Mesenchymal stem cell (in vitro differentiated cells and primary cell): ENCODE data around the gene RHOD.
A peak's percentile ranks its signal among the peaks of the same experiment; 100 is the strongest.

Experiments used
- DNase-seq: peaks from one replicate; pipeline ENCODE4 v3.0.0-alpha.2; 2013
- H2AFZ ChIP-seq: one replicate; pipeline ENCODE4 v1.6.1; 2013; ENCODE audit warnings: low read depth, mild to moderate bottlenecking, control low read depth, inconsistent platforms, low read length, moderate library complexity
- H2AK5ac ChIP-seq: 2 replicates; pipeline ENCODE4 v1.6.1; 2013; ENCODE audit warnings: low read length, moderate library complexity, mild to moderate bottlenecking, inconsistent platforms; ENCODE audit not compliant: severe bottlenecking
- H2BK120ac ChIP-seq: one replicate; pipeline ENCODE4 v1.6.1; 2013; ENCODE audit warnings: low read depth, mild to moderate bottlenecking, inconsistent platforms, low read length, moderate library complexity
- H2BK12ac ChIP-seq, 2 experiments: one replicate each; pipeline ENCODE4 v1.6.1; 2013; ENCODE audit warnings: inconsistent platforms in 2 of 2, low read length in 2 of 2, mild to moderate bottlenecking in 2 of 2, moderate library complexity in 2 of 2, control low read depth in 1 of 2
- H2BK15ac ChIP-seq: one replicate; pipeline ENCODE4 v1.6.1; 2013; ENCODE audit warnings: mild to moderate bottlenecking, low read depth, inconsistent platforms; ENCODE audit not compliant: poor library complexity, severe bottlenecking
- H2BK5ac ChIP-seq: 2 replicates; pipeline ENCODE4 v1.6.1; 2013; ENCODE audit warnings: low read depth, mild to moderate bottlenecking, low read length, control low read depth, inconsistent platforms; ENCODE audit not compliant: poor library complexity, severe bottlenecking
- H3K14ac ChIP-seq, 2 experiments: one replicate each; pipeline ENCODE4 v1.6.1; 2013; ENCODE audit warnings: inconsistent platforms in 2 of 2, low read length in 2 of 2, control low read depth in 1 of 2, mild to moderate bottlenecking in 1 of 2, moderate library complexity in 1 of 2
- H3K18ac ChIP-seq, 2 experiments: one replicate each; pipeline ENCODE4 v1.6.1; 2013; ENCODE audit warnings: inconsistent platforms in 2 of 2, low read length in 2 of 2, control low read depth in 1 of 2, low read depth in 1 of 2, mild to moderate bottlenecking in 1 of 2
- H3K23ac ChIP-seq, 2 experiments: one replicate each; pipeline ENCODE4 v1.6.1; 2013; ENCODE audit warnings: inconsistent platforms in 2 of 2, low read length in 2 of 2, mild to moderate bottlenecking in 2 of 2, moderate library complexity in 2 of 2, control low read depth in 1 of 2
- H3K27ac ChIP-seq: 2 replicates; pipeline ENCODE4 v1.5.1; 2013; ENCODE audit warnings: mild to moderate bottlenecking, moderate library complexity, low read length, control low read depth, inconsistent platforms; ENCODE audit not compliant: poor library complexity, severe bottlenecking
- H3K27me3 ChIP-seq, 2 experiments: 2 replicates each; pipeline versions ENCODE4 v1.6.1 to v1.7.0; 2013; ENCODE audit warnings: low read length in 2 of 2, mild to moderate bottlenecking in 2 of 2, moderate library complexity in 2 of 2, control low read depth in 1 of 2, inconsistent platforms in 1 of 2; ENCODE audit not compliant: control insufficient read depth in 1 of 2, insufficient read depth in 1 of 2
- H3K36me3 ChIP-seq, 2 experiments: 2 replicates each; pipeline versions ENCODE4 v1.6.1 to v1.7.0; 2013; ENCODE audit warnings: low read length in 2 of 2, control low read depth in 1 of 2, inconsistent platforms in 1 of 2, low read depth in 1 of 2, mild to moderate bottlenecking in 1 of 2; ENCODE audit not compliant: insufficient read depth in 2 of 2, control insufficient read depth in 1 of 2
- H3K4ac ChIP-seq, 2 experiments: one replicate each; pipeline ENCODE4 v1.6.1; 2013; ENCODE audit warnings: inconsistent platforms in 2 of 2, low read length in 2 of 2, mild to moderate bottlenecking in 2 of 2, moderate library complexity in 2 of 2, control low read depth in 1 of 2, low read depth in 1 of 2
- H3K4me1 ChIP-seq: 2 replicates; pipeline ENCODE4 v1.6.1; 2013; ENCODE audit warnings: low read depth, low read length, control low read depth; ENCODE audit not compliant: control insufficient read depth, insufficient read depth
- H3K4me2 ChIP-seq: 2 replicates; pipeline ENCODE4 v1.6.1; 2013; ENCODE audit warnings: low read length, mild to moderate bottlenecking, inconsistent platforms; ENCODE audit not compliant: poor library complexity, severe bottlenecking
- H3K4me3 ChIP-seq, 2 experiments: 2 replicates each; pipeline versions ENCODE4 v1.5.1 to v1.7.0; 2013; ENCODE audit warnings: low read length in 2 of 2, mild to moderate bottlenecking in 2 of 2, control low read depth in 1 of 2, low read depth in 1 of 2; ENCODE audit not compliant: insufficient read depth in 1 of 2
- H3K79me1 ChIP-seq: replicated peaks from 2 replicates; pipeline ENCODE4 v1.6.1; 2013; ENCODE audit warnings: mild to moderate bottlenecking, control low read depth, low read length, inconsistent platforms; ENCODE audit not compliant: poor library complexity, severe bottlenecking
- H3K9ac ChIP-seq: 2 replicates; pipeline ENCODE4 v1.7.0; 2013; ENCODE audit warnings: mild to moderate bottlenecking, low read length, moderate library complexity
- H3K9me3 ChIP-seq: 2 replicates; pipeline ENCODE4 v1.7.0; 2013; ENCODE audit warnings: mild to moderate bottlenecking, low read length; ENCODE audit not compliant: control insufficient read depth
- H4K8ac ChIP-seq: one replicate; pipeline ENCODE4 v1.6.1; 2013; ENCODE audit warnings: inconsistent platforms, mild to moderate bottlenecking, low read length, moderate library complexity
- H4K91ac ChIP-seq: one replicate; pipeline ENCODE4 v1.6.1; 2013; ENCODE audit warnings: mild to moderate bottlenecking, low read length, inconsistent platforms
- WGBS: methylation state at CpG from one replicate; pipeline ENCODE4 v1.1.7; 2013; ENCODE audit warnings: mixed read lengths; 5-methylcytosine and 5-hydroxymethylcytosine counted together

Gene RHOD

DNA sequence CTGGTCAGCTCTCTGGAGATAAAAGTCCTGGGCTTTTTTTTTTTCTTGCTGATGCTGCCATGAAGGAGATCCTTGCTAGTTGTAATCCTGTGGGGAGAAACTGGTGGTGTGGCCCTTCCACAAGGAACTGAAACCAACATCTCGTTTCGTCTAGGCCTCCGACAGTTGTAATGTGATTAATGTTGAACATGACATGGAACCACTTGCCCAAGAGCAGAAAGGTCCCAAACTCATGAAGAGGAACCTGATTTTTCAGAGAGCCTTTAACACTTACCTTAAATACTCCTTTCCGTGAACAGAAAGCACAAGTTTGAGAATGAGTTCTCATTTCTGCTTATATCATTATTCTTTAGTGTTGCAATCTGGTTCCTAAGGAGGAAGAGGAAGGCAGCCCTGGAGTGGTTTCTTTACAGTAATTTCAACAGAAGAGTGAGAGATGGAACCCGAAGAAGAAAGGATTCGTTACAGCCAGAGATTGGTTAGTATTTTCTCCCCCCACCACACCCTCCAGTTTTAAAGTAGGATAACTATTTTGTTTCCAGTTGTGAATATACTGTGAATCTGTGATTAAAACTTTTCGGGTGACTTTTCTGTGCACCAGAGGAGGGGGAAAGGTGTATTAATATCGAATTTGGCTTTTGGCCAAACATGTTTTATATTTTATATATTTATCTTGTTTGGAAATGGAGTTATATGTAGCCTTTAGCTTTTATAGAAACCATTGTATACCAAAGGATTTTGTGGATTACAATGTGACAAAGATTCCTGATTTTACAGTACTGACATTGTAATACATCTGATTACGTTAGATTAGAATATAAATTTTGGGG lies 64.4 kb downstream of the RHOD start:
- Histone ChIP-seq H3K27ac (no peak overlapping the region), H4K8ac (no peak overlapping the region), H2BK5ac (no peak overlapping the region), H3K9ac (peak overlapping the region; percentile 98), H2BK120ac (no peak overlapping the region), H3K36me3 (peaks cover 11 to 13% of the 10 kb centered on the region in 2 experiments), H2BK12ac (no peak overlapping the region), H3K18ac (no peak overlapping the region), H4K91ac (no peak overlapping the region), H3K4me2 (peak overlapping the region; percentile 57), H2BK15ac (no peak overlapping the region), H3K9me3 (no peaks in the 10 kb centered on the region), H2AFZ (no peak overlapping the region), H3K4me1 (peaks cover 22% of the 10 kb centered on the region), H3K79me1 (no peaks in the 10 kb centered on the region), H3K4ac (no peak overlapping the region), H3K23ac (no peak overlapping the region), H3K4me3 (peak overlapping the region; percentile 14 to 99), H3K14ac (no peak overlapping the region), H3K27me3 (no peaks in the 10 kb centered on the region), H2AK5ac (no peak overlapping the region)
- peak; percentile 79 for DNase-seq
- WGBS = 36% methylated on average over 4 of the region's 9 CpGs
